PC-9 (cell line): ENCODE data around the gene TRIB2. TPM values are rescaled to one million over a fixed set of nuclear protein-coding genes. Genes with fewer than 3 reads are reported as not detected.

Source experiments
- BruUV-seq: library from RNA; stranded (reverse); fragments of 400-500 nt; replicated peaks from 2 replicates; lab custom pipeline; 2021; lab: Mats Ljungman, UMichigan
- CTCF ChIA-PET: fragments of 300-600 bp; sonication (Branson Sonifier 250); formaldehyde crosslinking; loops from one replicate; lab custom pipeline; 2022; ENCODE audit warnings: antibody characterized with exemption; lab: Charles Lee
- POLR2A ChIA-PET: fragments of 300-600 bp; sonication (Branson Sonifier 250); formaldehyde crosslinking; loops from one replicate; lab custom pipeline; 2022; ENCODE audit warnings: antibody characterized with exemption; ENCODE audit not compliant: unreplicated experiment; lab: Charles Lee
- DNase-seq, 2 experiments: peaks; one replicate each; pipeline versions ENCODE4 v3.0.0 to v3.0.0-alpha.2; 2015 to 2022; ENCODE audit warnings: mixed read lengths in 1 of 2
- H2AFZ ChIP-seq: fragments of 200-600 bp; sonication (generic); 2 replicates; pipeline ENCODE4 v1.8.1; 2017; ENCODE audit warnings: antibody characterized with exemption
- H3F3A ChIP-seq: fragments of 200-600 bp; sonication (generic); 2 replicates; pipeline ENCODE4 v1.8.1; 2017; ENCODE audit warnings: antibody characterized with exemption, mild to moderate bottlenecking, low read depth; ENCODE audit not compliant: insufficient read depth
- H3K27ac ChIP-seq: fragments of 200-600 bp; sonication (generic); 2 replicates; pipeline ENCODE4 v1.6.1; 2016; ENCODE audit warnings: mixed run types
- H3K27me3 ChIP-seq: fragments of 200-600 bp; sonication (generic); 2 replicates; pipeline ENCODE4 v1.6.1; 2016; ENCODE audit warnings: low read depth, mixed run types; ENCODE audit not compliant: insufficient read depth
- H3K36me3 ChIP-seq: fragments of 200-600 bp; sonication (generic); 2 replicates; pipeline ENCODE4 v1.6.1; 2016; ENCODE audit warnings: low read depth, mixed run types
- H3K4me1 ChIP-seq: fragments of 200-600 bp; sonication (generic); replicated peaks from 2 replicates; pipeline ENCODE4 v1.6.1; 2016; ENCODE audit warnings: mixed run types; ENCODE audit not compliant: insufficient read depth
- H3K4me2 ChIP-seq: fragments of 200-600 bp; sonication (generic); 2 replicates; pipeline ENCODE4 v1.6.1; 2017; ENCODE audit warnings: mixed run types
- H3K4me3 ChIP-seq: fragments of 200-600 bp; sonication (generic); 2 replicates; pipeline ENCODE4 v1.6.1; 2016; ENCODE audit warnings: mixed run types
- H3K79me2 ChIP-seq: fragments of 200-600 bp; sonication (generic); 2 replicates; pipeline ENCODE4 v1.6.1; 2017; ENCODE audit warnings: low read depth, mixed run types
- H3K9me2 ChIP-seq: fragments of 200-600 bp; sonication (generic); 2 replicates; pipeline ENCODE4 v1.8.1; 2017; ENCODE audit warnings: mild to moderate bottlenecking; ENCODE audit not compliant: insufficient read depth
- H3K9me3 ChIP-seq: fragments of 200-600 bp; sonication (generic); 2 replicates; pipeline ENCODE4 v1.8.1; 2016; ENCODE audit warnings: low read depth; ENCODE audit not compliant: insufficient read depth
- H4K20me1 ChIP-seq: fragments of 200-600 bp; sonication (generic); 2 replicates; pipeline ENCODE4 v1.8.1; 2017; ENCODE audit not compliant: insufficient read depth
- CTCF ChIP-seq: fragments of 200-600 bp; sonication (generic); conservative IDR thresholded peaks from 2 replicates; pipeline ENCODE4 v1.6.1; 2017; ENCODE audit warnings: mixed run types, antibody characterized with exemption, mild to moderate bottlenecking, moderate library complexity
- EZH2 ChIP-seq: fragments of 200-600 bp; sonication (generic); IDR thresholded peaks from 2 replicates; pipeline ENCODE4 v1.8.0; 2017; ENCODE audit warnings: antibody characterized with exemption, low read depth
- intact Hi-C: fragments of 100-400 bp; cut with micrococcal nuclease; formaldehyde crosslinking; loops from one replicate; pipeline ENCODE4 v1.10.0; 2022; ENCODE audit not compliant: unreplicated experiment
- total RNA-seq: library from RNA; stranded (reverse); gene quantifications from 2 replicates; pipeline ENCODE4 v1.2.3, GENCODE V29; 2021

The TRIB2 gene
- total RNA-seq, 1 experiment from 2014 or later, result 18.9 TPM

- DNase-seq, result no peak
- Histone ChIP-seq H3K9me2 (no peaks in the 10 kb centered on the region), H2AFZ (no peak overlapping the region), H3K9me3 (no peaks in the 10 kb centered on the region), H3K4me3 (no peak overlapping the region), H3K27me3 (no peaks in the 10 kb centered on the region), H3K36me3 (peaks cover 63% of the 10 kb centered on the region), H3K4me2 (no peak overlapping the region), H3K79me2 (peaks cover 46% of the 10 kb centered on the region), H3F3A (peaks cover 38% of the 10 kb centered on the region), H3K4me1 (peaks cover 10% of the 10 kb centered on the region; the same call in 1 of the 2 replicates), H4K20me1 (peaks cover 37% of the 10 kb centered on the region), H3K27ac (no peak overlapping the region)
- ChIA-PET CTCF (no interaction called here), POLR2A (no interaction called here)
- TF ChIP-seq CTCF (no peak), EZH2 (no peak)
- intact Hi-C loops, result no loop called here
- BruUV-seq, result no TSS peak
Observed at GRCh38 chr2:12739721-12740254, 23.1 kb downstream of the TRIB2 start.

- Histone ChIP-seq H3K27ac (no peak overlapping the region), H3K4me3 (no peak overlapping the region), H3K4me1 (peaks cover 10% of the 10 kb centered on the region; the same call in 1 of the 2 replicates), H3K27me3 (no peaks in the 10 kb centered on the region), H3K79me2 (peaks cover 30% of the 10 kb centered on the region), H3K9me3 (no peaks in the 10 kb centered on the region), H3K9me2 (no peaks in the 10 kb centered on the region), H2AFZ (no peak overlapping the region), H3K4me2 (no peak overlapping the region), H3K36me3 (peaks cover 47% of the 10 kb centered on the region), H4K20me1 (peaks cover 23% of the 10 kb centered on the region), H3F3A (peaks cover 39% of the 10 kb centered on the region)
- TF ChIP-seq EZH2, result no peak
- TF ChIP-seq CTCF, result no peak
- BruUV-seq, result no TSS peak
- POLR2A ChIA-PET, result no interaction called here
- DNase-seq, result no peak
- CTCF ChIA-PET, result interaction anchor here (0.7 to 0.9 kb wide), 2 partner anchors 29 to 189 kb away, joined by 3 to 6 read pairs; no protein-coding TSS in a partner anchor
- intact Hi-C loops, result no loop called here
Observed at GRCh38 chr2:12741380-12741779, 24.6 kb downstream of the TRIB2 start.

GRCh38 chr2:12742891-12743290 is 26.2 kb downstream of the TRIB2 start:
- no TSS peak for BruUV-seq
- intact Hi-C loops, result no loop called here
- ChIA-PET POLR2A (no interaction called here), CTCF (no interaction called here)
- Histone ChIP-seq H3K9me2 (no peaks in the 10 kb centered on the region), H4K20me1 (peaks cover 16% of the 10 kb centered on the region), H3K4me2 (no peak overlapping the region), H3K27me3 (no peaks in the 10 kb centered on the region), H3K9me3 (no peaks in the 10 kb centered on the region), H2AFZ (no peak overlapping the region), H3K27ac (no peak overlapping the region), H3K4me1 (0 out of 2 replicates have a peak, but pooled peaks cover under 1% of the 10 kb centered on the region), H3K36me3 (peaks cover 38% of the 10 kb centered on the region), H3K79me2 (peaks cover 15% of the 10 kb centered on the region), H3K4me3 (no peak overlapping the region), H3F3A (peaks cover 39% of the 10 kb centered on the region)
- DNase-seq, result no peak
- no peak for TF ChIP-seq CTCF
- no peak for TF ChIP-seq EZH2
